ENCODE data around the gene FLAD1.

DNA sequence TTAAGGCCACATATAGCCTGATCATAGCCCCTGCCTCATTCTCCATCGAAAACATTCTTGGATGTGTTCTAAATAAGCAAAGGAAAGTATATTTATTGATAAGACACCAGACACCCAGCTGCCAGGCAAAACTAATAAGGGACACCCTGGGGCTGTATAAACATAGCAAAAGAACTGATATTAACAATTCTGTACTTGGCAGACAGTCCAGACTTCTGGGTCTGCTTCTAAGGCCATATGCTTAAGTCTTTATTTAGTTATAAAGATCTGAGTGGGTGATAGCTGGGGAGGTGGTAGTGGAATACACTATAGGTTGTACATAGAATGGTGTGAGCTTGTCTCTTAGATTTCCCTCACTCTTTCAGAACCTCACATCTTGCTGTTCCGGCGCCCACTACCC, 4.8 kb upstream of the FLAD1 start:
- TF ChIP-seq POLR2A (IDR thresholded peaks at IDR 0.05), result no peak
- TF ChIP-seq, protein P1, sequence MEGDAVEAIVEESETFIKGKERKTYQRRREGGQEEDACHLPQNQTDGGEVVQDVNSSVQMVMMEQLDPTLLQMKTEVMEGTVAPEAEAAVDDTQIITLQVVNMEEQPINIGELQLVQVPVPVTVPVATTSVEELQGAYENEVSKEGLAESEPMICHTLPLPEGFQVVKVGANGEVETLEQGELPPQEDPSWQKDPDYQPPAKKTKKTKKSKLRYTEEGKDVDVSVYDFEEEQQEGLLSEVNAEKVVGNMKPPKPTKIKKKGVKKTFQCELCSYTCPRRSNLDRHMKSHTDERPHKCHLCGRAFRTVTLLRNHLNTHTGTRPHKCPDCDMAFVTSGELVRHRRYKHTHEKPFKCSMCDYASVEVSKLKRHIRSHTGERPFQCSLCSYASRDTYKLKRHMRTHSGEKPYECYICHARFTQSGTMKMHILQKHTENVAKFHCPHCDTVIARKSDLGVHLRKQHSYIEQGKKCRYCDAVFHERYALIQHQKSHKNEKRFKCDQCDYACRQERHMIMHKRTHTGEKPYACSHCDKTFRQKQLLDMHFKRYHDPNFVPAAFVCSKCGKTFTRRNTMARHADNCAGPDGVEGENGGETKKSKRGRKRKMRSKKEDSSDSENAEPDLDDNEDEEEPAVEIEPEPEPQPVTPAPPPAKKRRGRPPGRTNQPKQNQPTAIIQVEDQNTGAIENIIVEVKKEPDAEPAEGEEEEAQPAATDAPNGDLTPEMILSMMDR (IDR thresholded peaks at IDR 0.05), result no peak
